HCT116 (cell line): ENCODE measurements around the gene DCLRE1C. TPM values are rescaled to one million over a fixed set of nuclear protein-coding genes. Genes with fewer than 3 reads are reported as not detected.

Experiments
- ATAC-seq: fragments of 200-7000 bp; cut with Tn5 transposase; 2 replicates; pipeline ENCODE4 v1.9.1; 2020; ENCODE audit warnings: mild to moderate bottlenecking, moderate library complexity
- BruUV-seq: library from RNA; stranded (reverse); fragments of 400-500 nt; replicated peaks from 2 replicates; lab custom pipeline; 2021; lab: Mats Ljungman, UMichigan
- CTCF ChIA-PET: fragments of 300-600 bp; sonication (Branson Sonifier 250); formaldehyde crosslinking; loops from one replicate; lab custom pipeline; 2021; ENCODE audit warnings: antibody characterized with exemption; lab: Charles Lee
- POLR2A ChIA-PET: fragments of 300-600, 350-600 bp; sonication (Branson Sonifier 250); formaldehyde crosslinking; loops from one replicate; lab custom pipeline; 2021; ENCODE audit warnings: antibody characterized with exemption; lab: Charles Lee
- RAD21 ChIA-PET, 2 experiments: fragments of 300-600 bp; sonication (Branson Sonifier 250); formaldehyde crosslinking; loops; one replicate each; lab custom pipeline; 2023; ENCODE audit warnings: low total read pairs in 2 of 2; ENCODE audit not compliant: uncharacterized antibody in 2 of 2, unreplicated experiment in 2 of 2, low non-redundant PET in 1 of 2; lab: Charles Lee
- DNase-seq: peaks from one replicate; pipeline ENCODE4 v3.0.0-alpha.2; 2010; ENCODE audit warnings: low read depth, low spot score
- H2AFZ ChIP-seq: fragments of 200-600 bp; shearing (Covaris generic), sonication (generic); 2 replicates; pipeline ENCODE4 v1.6.1; 2017; ENCODE audit warnings: low read depth, mixed run types, mixed read lengths, antibody characterized with exemption, low read length; ENCODE audit not compliant: poor library complexity, severe bottlenecking
- H3K27ac ChIP-seq: 2 replicates; pipeline ENCODE4 v1.5.1; 2012; ENCODE audit warnings: low read depth, low read length
- H3K27me3 ChIP-seq: fragments of 200-600 bp; sonication (generic); 2 replicates; pipeline ENCODE4 v1.6.1; 2016; ENCODE audit warnings: mixed run types, low read length, mixed read lengths; ENCODE audit not compliant: insufficient read depth
- H3K36me3 ChIP-seq, 2 experiments: fragments of 200-500 bp in 1 of 2; fragments of 200-600 bp in 1 of 2; sonication (Bioruptor generic) in 1 of 2; sonication (generic) in 1 of 2; 2 replicates each; pipeline versions ENCODE4 v1.5.1 to v1.6.1; 2014 to 2016; ENCODE audit warnings: low read length in 2 of 2, inconsistent platforms in 1 of 2, mixed read lengths in 1 of 2, mixed run types in 1 of 2; ENCODE audit not compliant: insufficient read depth in 2 of 2, control insufficient read depth in 1 of 2
- H3K4me1 ChIP-seq, 2 experiments: fragments of 200-600 bp in 1 of 2; sonication (generic) in 1 of 2; 2 replicates each; pipeline versions ENCODE4 v1.5.1 to v1.6.1; 2012 to 2017; ENCODE audit warnings: low read length in 2 of 2, inconsistent platforms in 1 of 2, mild to moderate bottlenecking in 1 of 2, mixed read lengths in 1 of 2, mixed run types in 1 of 2, moderate library complexity in 1 of 2; ENCODE audit not compliant: insufficient read depth in 2 of 2, control insufficient read depth in 1 of 2
- H3K4me2 ChIP-seq: fragments of 200-600 bp; sonication (generic); 2 replicates; pipeline ENCODE4 v1.6.1; 2017; ENCODE audit warnings: mixed run types, low read length, mixed read lengths
- H3K4me3 ChIP-seq, 2 experiments: fragments of 200-600 bp in 1 of 2; sonication (generic) in 1 of 2; replicated peaks in 1 of 2; 2 replicates each; pipeline ENCODE4 v1.5.1; 2011 to 2016; ENCODE audit warnings: low read length in 2 of 2, control low read depth in 1 of 2, low read depth in 1 of 2, mild to moderate bottlenecking in 1 of 2, mixed read lengths in 1 of 2, mixed run types in 1 of 2
- H3K79me2 ChIP-seq: fragments of 200-600 bp; sonication (generic); 2 replicates; pipeline ENCODE4 v1.6.1; 2017; ENCODE audit warnings: mild to moderate bottlenecking, mixed run types, low read length, moderate library complexity, mixed read lengths; ENCODE audit not compliant: insufficient read depth
- H3K9ac ChIP-seq: fragments of 200-600 bp; sonication (generic); 2 replicates; pipeline ENCODE4 v1.6.1; 2016; ENCODE audit warnings: low read length, mixed read lengths
- H3K9me2 ChIP-seq: fragments of 200-600 bp; sonication (generic), shearing (Covaris generic); 2 replicates; pipeline ENCODE4 v1.6.1; 2017; ENCODE audit warnings: mixed run types, mild to moderate bottlenecking, moderate library complexity; ENCODE audit not compliant: insufficient read depth
- H3K9me3 ChIP-seq, 2 experiments: fragments of 200-500 bp in 1 of 2; fragments of 200-600 bp in 1 of 2; sonication (Bioruptor generic) in 1 of 2; sonication (generic) in 1 of 2; 2 replicates each; pipeline ENCODE4 v1.6.1; 2014 to 2017; ENCODE audit warnings: low read length in 2 of 2, mixed read lengths in 2 of 2, inconsistent platforms in 1 of 2, low read depth in 1 of 2, mild to moderate bottlenecking in 1 of 2, mixed run types in 1 of 2, moderate library complexity in 1 of 2; ENCODE audit not compliant: control insufficient read depth in 1 of 2, insufficient read depth in 1 of 2
- H4K20me1 ChIP-seq: fragments of 200-600 bp; sonication (generic), shearing (Covaris generic); 2 replicates; pipeline ENCODE4 v1.6.1; 2017; ENCODE audit warnings: mixed run types, mild to moderate bottlenecking, moderate library complexity; ENCODE audit not compliant: insufficient read depth
- ATF3 ChIP-seq: IDR thresholded peaks from 2 replicates; pipeline ENCODE4 v1.6.1; 2012
- CEBPB ChIP-seq: IDR thresholded peaks from 2 replicates; pipeline ENCODE4 v1.6.1; 2012; ENCODE audit warnings: low read depth
- EGR1 ChIP-seq: IDR thresholded peaks from 2 replicates; pipeline ENCODE4 v1.6.1; 2012; ENCODE audit warnings: low read depth
- ELF1 ChIP-seq: IDR thresholded peaks from 2 replicates; pipeline ENCODE4 v1.6.1; 2012; ENCODE audit warnings: low read depth, borderline replicate concordance
- EZH2phosphoT487 ChIP-seq: fragments of 200-600 bp; IDR thresholded peaks from 2 replicates; pipeline ENCODE4 v1.6.1; 2018; ENCODE audit warnings: antibody characterized with exemption, borderline replicate concordance
- POLR2A ChIP-seq: IDR thresholded peaks from 2 replicates; pipeline ENCODE4 v1.7.0; 2011; ENCODE audit warnings: borderline replicate concordance; ENCODE audit not compliant: insufficient read depth, insufficient read length; ENCODE audit errors: extremely low read depth
- SP1 ChIP-seq: IDR thresholded peaks from 2 replicates; pipeline ENCODE4 v1.6.1; 2012; ENCODE audit warnings: low read depth
- TCF7L2 ChIP-seq: IDR thresholded peaks from 2 replicates; pipeline ENCODE4 v1.7.0; 2011; ENCODE audit warnings: borderline replicate concordance, inconsistent platforms; ENCODE audit not compliant: insufficient read depth, insufficient read length; ENCODE audit errors: extremely low read depth
- intact Hi-C: fragments of 100-400 bp; cut with micrococcal nuclease; formaldehyde crosslinking; loops from 2 replicates; pipeline ENCODE4 v1.10.0; 2022
- total RNA-seq: library from RNA; stranded (reverse); gene quantifications from one replicate; pipeline ENCODE4 v1.2.1, GENCODE V29; 2021; ENCODE audit not compliant: unreplicated experiment

DCLRE1C gene
- total RNA-seq, 1 experiment from 2014 or later: 14.5 TPM

- TF ChIP-seq CEBPB: no peak
- no peak for TF ChIP-seq EGR1
- TF ChIP-seq ELF1: peak; percentile 67
- TF ChIP-seq SP1: peak; percentile 28; the same call in 1 of the 2 replicates
- TF ChIP-seq TCF7L2: peak; percentile 60
- TF ChIP-seq EZH2phosphoT487: no peak
Observed at GRCh38 chr10:14959221-14960057, 5.5 kb upstream of the DCLRE1C start, which contains the start of gene MEIG1 (continued).

GRCh38 chr10:14958872-14959220 lies 5.0 kb upstream of the DCLRE1C start:
- Histone ChIP-seq H3K79me2 (0 out of 2 replicates have a peak, but pooled peaks cover 7% of the 10 kb centered on the region), H3K4me3 (peak overlapping the region; percentile 89 to 98), H3K4me2 (peak overlapping the region; percentile 97), H3K4me1 (peaks cover 15 to 22% of the 10 kb centered on the region in 2 experiments), H3K9ac (peak overlapping the region; percentile 99), H3K9me3 (no peaks in the 10 kb centered on the region), H3K9me2 (no peaks in the 10 kb centered on the region), H3K36me3 (no peaks in the 10 kb centered on the region), H4K20me1 (no peaks in the 10 kb centered on the region), H3K27me3 (no peaks in the 10 kb centered on the region), H3K27ac (peak overlapping the region; percentile 94), H2AFZ (peak overlapping the region; percentile 98)
- TF ChIP-seq ATF3 (no peak), POLR2A (peak; percentile 37)
- ATAC-seq (no peak), DNase-seq (no peak)
- intact Hi-C loops: no loop called here
- BruUV-seq: TSS peak; percentile 83
- CTCF ChIA-PET: interaction anchor here (1.1 to 1.7 kb wide), 2 partner anchors 13 to 148 kb away, joined by 3 read pairs; no protein-coding TSS in a partner anchor
- RAD21 ChIA-PET: interaction anchor here in 1 of 2 experiments (0.6 kb wide), 1 partner anchor 73 kb away, joined by 3 read pairs; no protein-coding TSS in a partner anchor
- POLR2A ChIA-PET: interaction anchor here (0.7 to 2.5 kb wide), 4 partner anchors 10 to 122 kb away, joined by 3 to 6 read pairs (median 4); partner anchors contain the start of genes CDNF, HSPA14, MSANTD7 and SUV39H2
